GM12873 (cell line): ENCODE data around the gene STK4.

Experiments used
- TF ChIP-seq, protein P1 (sequence below): IDR thresholded peaks from 2 replicates; pipeline ENCODE4 v1.5.1; 2012; ENCODE audit warnings: low read depth, mild to moderate bottlenecking, moderate library complexity, low read length, control low read depth; ENCODE audit not compliant: insufficient read depth; ENCODE audit errors: missing control alignments

STK4 gene

GRCh38 chr20:44928595-44928994, 37.7 kb upstream of the STK4 start:
- TF ChIP-seq, protein P1, sequence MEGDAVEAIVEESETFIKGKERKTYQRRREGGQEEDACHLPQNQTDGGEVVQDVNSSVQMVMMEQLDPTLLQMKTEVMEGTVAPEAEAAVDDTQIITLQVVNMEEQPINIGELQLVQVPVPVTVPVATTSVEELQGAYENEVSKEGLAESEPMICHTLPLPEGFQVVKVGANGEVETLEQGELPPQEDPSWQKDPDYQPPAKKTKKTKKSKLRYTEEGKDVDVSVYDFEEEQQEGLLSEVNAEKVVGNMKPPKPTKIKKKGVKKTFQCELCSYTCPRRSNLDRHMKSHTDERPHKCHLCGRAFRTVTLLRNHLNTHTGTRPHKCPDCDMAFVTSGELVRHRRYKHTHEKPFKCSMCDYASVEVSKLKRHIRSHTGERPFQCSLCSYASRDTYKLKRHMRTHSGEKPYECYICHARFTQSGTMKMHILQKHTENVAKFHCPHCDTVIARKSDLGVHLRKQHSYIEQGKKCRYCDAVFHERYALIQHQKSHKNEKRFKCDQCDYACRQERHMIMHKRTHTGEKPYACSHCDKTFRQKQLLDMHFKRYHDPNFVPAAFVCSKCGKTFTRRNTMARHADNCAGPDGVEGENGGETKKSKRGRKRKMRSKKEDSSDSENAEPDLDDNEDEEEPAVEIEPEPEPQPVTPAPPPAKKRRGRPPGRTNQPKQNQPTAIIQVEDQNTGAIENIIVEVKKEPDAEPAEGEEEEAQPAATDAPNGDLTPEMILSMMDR = no peak

- TF ChIP-seq, protein P1 = no peak
Observed at GRCh38 chr20:44930517-44931168, 35.7 kb upstream of the STK4 start.

- TF ChIP-seq, protein P1 = no peak
Observed at GRCh38 chr20:44931911-44932310, 34.4 kb upstream of the STK4 start.

DNA sequence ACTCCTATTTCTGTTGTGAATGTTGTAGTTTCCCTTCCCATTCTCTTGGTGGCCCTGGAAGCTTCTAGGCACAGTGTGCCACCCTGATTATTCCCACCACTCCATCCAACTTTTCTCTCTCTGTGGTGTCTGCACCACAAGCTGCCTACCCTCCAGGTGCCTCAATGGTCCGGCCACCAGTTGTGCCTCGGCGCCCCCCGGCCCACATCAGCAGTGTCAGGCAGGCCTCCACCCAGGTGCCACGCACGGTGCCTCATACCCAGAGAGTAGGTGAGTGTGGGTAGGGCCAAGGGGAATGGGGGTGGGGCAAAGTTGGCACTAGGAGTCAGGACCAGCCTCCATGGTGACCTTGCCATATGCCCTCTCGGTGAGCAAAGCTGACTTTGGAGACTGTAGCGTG, 33.4 kb upstream of the STK4 start:
- TF ChIP-seq, protein P1 = no peak

- TF ChIP-seq, protein P1 = no peak
Observed at GRCh38 chr20:44936510-44936909, 29.8 kb upstream of the STK4 start.

DNA sequence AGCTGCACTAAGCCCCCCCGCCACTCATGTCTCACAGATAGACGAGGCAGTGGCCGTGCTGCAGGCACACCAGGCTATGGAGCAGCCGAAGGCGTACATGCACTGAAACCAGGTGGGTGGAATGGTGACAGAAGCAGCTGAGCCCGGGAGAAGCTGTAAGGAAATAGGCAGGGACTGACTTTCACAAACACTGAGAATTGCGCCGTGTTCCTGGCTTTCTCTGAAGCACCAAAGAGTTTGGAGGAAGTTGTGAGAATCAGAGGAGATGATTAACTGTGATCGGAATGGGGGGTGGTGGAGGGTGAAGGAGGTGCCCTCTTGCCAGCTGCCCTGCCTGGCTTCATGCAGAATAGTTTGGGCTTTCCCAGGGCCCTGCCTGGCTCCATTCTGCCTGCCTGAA, 27.7 kb upstream of the STK4 start:
- TF ChIP-seq, protein P1 = no peak

DNA sequence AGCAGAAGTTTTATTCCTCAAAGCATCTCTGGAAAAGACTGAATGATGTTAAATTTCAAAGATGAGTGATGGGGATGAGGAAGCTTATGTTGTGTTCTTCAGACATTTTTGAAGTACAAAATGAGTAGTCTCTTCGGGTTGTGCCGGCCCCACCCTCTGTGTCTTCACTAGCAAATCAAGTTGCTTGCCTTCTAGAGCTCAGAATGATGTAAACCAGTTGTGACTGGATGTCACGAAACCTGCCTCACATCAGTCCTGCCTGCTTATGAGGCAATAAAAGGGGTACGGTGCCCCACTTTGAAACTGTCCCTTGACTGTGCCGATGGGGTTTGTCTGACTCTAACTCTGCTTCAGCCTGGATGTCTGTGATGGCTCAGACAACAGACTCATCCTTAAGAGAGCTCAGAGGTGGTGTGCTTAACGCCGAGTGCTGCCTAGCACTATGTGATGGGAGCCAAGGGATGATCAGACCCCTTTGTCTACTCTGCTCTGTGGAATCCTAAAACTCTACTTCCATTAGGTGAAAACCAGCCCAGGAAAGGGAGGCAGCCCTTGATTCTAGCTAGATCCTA, 25.1 kb upstream of the STK4 start:
- TF ChIP-seq, protein P1 = no peak
